MM.1S (cell line): ENCODE measurements around the gene DTX3.

Experiments used
- DNase-seq: peaks from one replicate; pipeline ENCODE4 v3.0.0-alpha.2; 2015
- H2AFZ ChIP-seq: fragments of 300-600 bp; sonication (generic); 2 replicates; pipeline ENCODE4 v1.6.0; 2016; ENCODE audit warnings: antibody characterized with exemption, low read length
- H3F3A ChIP-seq: fragments of 300-600 bp; sonication (generic); 2 replicates; pipeline ENCODE4 v1.6.1; 2016; ENCODE audit warnings: mild to moderate bottlenecking, antibody characterized with exemption, low read length, moderate library complexity, mixed read lengths; ENCODE audit not compliant: insufficient read depth
- H3K27ac ChIP-seq: fragments of 300-600 bp; sonication (generic); 2 replicates; pipeline ENCODE4 v1.5.1; 2016; ENCODE audit warnings: mild to moderate bottlenecking, low read length
- H3K27me3 ChIP-seq: fragments of 300-600 bp; sonication (generic); replicated peaks from 2 replicates; pipeline ENCODE4 v1.6.0; 2016; ENCODE audit warnings: low read length; ENCODE audit not compliant: insufficient read depth
- H3K36me3 ChIP-seq: fragments of 300-600 bp; sonication (generic); replicated peaks from 2 replicates; pipeline ENCODE4 v1.6.1; 2016; ENCODE audit warnings: mild to moderate bottlenecking, low read length, mixed read lengths; ENCODE audit not compliant: insufficient read depth
- H3K4me1 ChIP-seq: fragments of 300-600 bp; sonication (generic); 2 replicates; pipeline ENCODE4 v1.6.1; 2016; ENCODE audit warnings: low read length, mixed read lengths
- H3K4me2 ChIP-seq: fragments of 300-600 bp; sonication (generic); 2 replicates; pipeline ENCODE4 v1.6.0; 2016; ENCODE audit warnings: low read depth, low read length
- H3K4me3 ChIP-seq: fragments of 300-600 bp; sonication (generic); 2 replicates; pipeline ENCODE4 v1.5.1; 2016; ENCODE audit warnings: low read length, mixed read lengths
- H3K79me2 ChIP-seq: fragments of 300-600 bp; sonication (generic); 2 replicates; pipeline ENCODE4 v1.6.1; 2016; ENCODE audit warnings: mixed run types, low read length, mixed read lengths
- H3K9ac ChIP-seq: fragments of 300-600 bp; sonication (generic); 2 replicates; pipeline ENCODE4 v1.6.1; 2016; ENCODE audit warnings: low read length, mixed read lengths
- H3K9me2 ChIP-seq: fragments of 300-600 bp; sonication (generic); replicated peaks from 2 replicates; pipeline ENCODE4 v1.6.1; 2016; ENCODE audit warnings: mild to moderate bottlenecking, low read length, mixed read lengths; ENCODE audit not compliant: insufficient read depth
- H3K9me3 ChIP-seq: fragments of 300-600 bp; sonication (generic); replicated peaks from 2 replicates; pipeline ENCODE4 v1.6.1; 2016; ENCODE audit warnings: mild to moderate bottlenecking, low read length, mixed read lengths; ENCODE audit not compliant: insufficient read depth
- H4K20me1 ChIP-seq: fragments of 300-600 bp; sonication (generic); 2 replicates; pipeline ENCODE4 v1.6.1; 2016; ENCODE audit warnings: mild to moderate bottlenecking, low read length, moderate library complexity, mixed read lengths; ENCODE audit not compliant: insufficient read depth
- EZH2 ChIP-seq: fragments of 300-600 bp; sonication (generic); optimal IDR thresholded peaks from 2 replicates; pipeline ENCODE3; 2017; ENCODE audit warnings: low read depth, mild to moderate bottlenecking, antibody characterized with exemption, low read length, mixed read lengths
- EZH2phosphoT487 ChIP-seq: fragments of 300-600 bp; sonication (generic); IDR thresholded peaks from 2 replicates; pipeline ENCODE4 v1.6.1; 2018; ENCODE audit warnings: antibody characterized with exemption, low read length
- TF ChIP-seq, protein P1 (sequence below): fragments of 300-600 bp; sonication (generic); IDR thresholded peaks from 2 replicates; pipeline ENCODE4 v1.5.1; 2016; ENCODE audit warnings: antibody characterized with exemption, low read length, mixed read lengths

Gene DTX3

DNA sequence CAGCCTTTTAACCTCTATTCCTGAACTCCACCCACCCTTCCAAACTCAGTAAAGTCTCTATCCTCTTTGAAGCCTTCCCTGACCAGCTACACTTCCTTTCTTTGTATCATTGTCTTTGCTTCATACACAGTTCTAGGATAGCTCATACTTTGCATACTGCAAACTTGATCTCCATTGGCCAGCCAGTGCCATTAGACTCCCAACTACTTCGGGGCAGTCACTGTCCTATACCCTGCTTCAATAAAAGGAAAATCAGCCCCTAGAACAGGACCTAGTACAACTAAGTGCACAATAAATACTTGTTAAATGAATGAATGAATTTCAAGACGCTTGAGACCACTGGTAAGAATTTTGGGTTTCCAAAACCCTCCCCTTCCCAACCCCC, 14.2 kb upstream of the DTX3 start:
- Histone ChIP-seq H2AFZ (peak overlapping the region; percentile 98), H3K27me3 (peaks cover 22% of the 10 kb centered on the region; the same call in 1 of the 2 replicates), H3K4me3 (peak overlapping the region; percentile 94), H3F3A (0 out of 2 replicates have a peak, but pooled peaks cover 3% of the 10 kb centered on the region), H3K4me1 (peaks cover 14% of the 10 kb centered on the region; the same call in 1 of the 2 replicates), H3K79me2 (peaks cover 23% of the 10 kb centered on the region), H3K27ac (peak overlapping the region; percentile 10; the same call in 1 of the 2 replicates), H3K4me2 (peak overlapping the region; percentile 99), H4K20me1 (no peaks in the 10 kb centered on the region), H3K9me2 (no peaks in the 10 kb centered on the region), H3K9me3 (no peaks in the 10 kb centered on the region), H3K36me3 (no peaks in the 10 kb centered on the region), H3K9ac (peak overlapping the region; percentile 76; the same call in 1 of the 2 replicates)
- no peak for DNase-seq
- TF ChIP-seq EZH2: no peak

- Histone ChIP-seq H3K4me1 (peaks cover 14% of the 10 kb centered on the region; the same call in 1 of the 2 replicates), H2AFZ (peak within 1 kb of the TSS; percentile 98), H3K36me3 (no peaks in the 10 kb centered on the region), H3K27ac (peak within 1 kb of the TSS; percentile 10; the same call in 1 of the 2 replicates), H3K9ac (peak within 1 kb of the TSS; percentile 76), H3K9me3 (no peaks in the 10 kb centered on the region), H3K4me2 (peak within 1 kb of the TSS; percentile 99), H3K79me2 (peaks cover 23% of the 10 kb centered on the region), H3K4me3 (peak within 1 kb of the TSS; percentile 94), H3K27me3 (peaks cover 22% of the 10 kb centered on the region; the same call in 1 of the 2 replicates), H3F3A (0 out of 2 replicates have a peak, but pooled peaks cover 3% of the 10 kb centered on the region), H3K9me2 (no peaks in the 10 kb centered on the region), H4K20me1 (no peaks in the 10 kb centered on the region)
- TF ChIP-seq EZH2phosphoT487 (no peak), EZH2 (no peak)
- TF ChIP-seq, protein P1, sequence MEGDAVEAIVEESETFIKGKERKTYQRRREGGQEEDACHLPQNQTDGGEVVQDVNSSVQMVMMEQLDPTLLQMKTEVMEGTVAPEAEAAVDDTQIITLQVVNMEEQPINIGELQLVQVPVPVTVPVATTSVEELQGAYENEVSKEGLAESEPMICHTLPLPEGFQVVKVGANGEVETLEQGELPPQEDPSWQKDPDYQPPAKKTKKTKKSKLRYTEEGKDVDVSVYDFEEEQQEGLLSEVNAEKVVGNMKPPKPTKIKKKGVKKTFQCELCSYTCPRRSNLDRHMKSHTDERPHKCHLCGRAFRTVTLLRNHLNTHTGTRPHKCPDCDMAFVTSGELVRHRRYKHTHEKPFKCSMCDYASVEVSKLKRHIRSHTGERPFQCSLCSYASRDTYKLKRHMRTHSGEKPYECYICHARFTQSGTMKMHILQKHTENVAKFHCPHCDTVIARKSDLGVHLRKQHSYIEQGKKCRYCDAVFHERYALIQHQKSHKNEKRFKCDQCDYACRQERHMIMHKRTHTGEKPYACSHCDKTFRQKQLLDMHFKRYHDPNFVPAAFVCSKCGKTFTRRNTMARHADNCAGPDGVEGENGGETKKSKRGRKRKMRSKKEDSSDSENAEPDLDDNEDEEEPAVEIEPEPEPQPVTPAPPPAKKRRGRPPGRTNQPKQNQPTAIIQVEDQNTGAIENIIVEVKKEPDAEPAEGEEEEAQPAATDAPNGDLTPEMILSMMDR: no peak
- peak; percentile 92 for DNase-seq
Observed at GRCh38 chr12:57590864-57591781, 13.5 kb upstream of the DTX3 start, which contains the start of gene PIP4K2C. TSS of gene PIP4K2C (plus strand) at chr12:57591192. CDS start at chr12:57591290, 98 bp downstream.

GRCh38 chr12:57591782-57592325, 12.8 kb upstream of the DTX3 start:
- no peaks in the 10 kb centered on the region for H3K36me3 ChIP-seq
- peak overlapping the region; percentile 76 for H3K9ac ChIP-seq
- H3K4me2 ChIP-seq: peak overlapping the region; percentile 99
- H3K4me3 ChIP-seq: peak overlapping the region; percentile 94
- TF ChIP-seq, protein P1: no peak
- TF ChIP-seq EZH2: no peak
- TF ChIP-seq EZH2phosphoT487: no peak
- DNase-seq: no peak
- H3K27me3 ChIP-seq: peaks cover 15% of the 10 kb centered on the region; the same call in 1 of the 2 replicates
- peak overlapping the region; percentile 98 for H2AFZ ChIP-seq
- H3K27ac ChIP-seq: no peak overlapping the region
- no peaks in the 10 kb centered on the region for H3K9me3 ChIP-seq
- H3K9me2 ChIP-seq: no peaks in the 10 kb centered on the region
- H3F3A ChIP-seq: 0 out of 2 replicates have a peak, but pooled peaks cover 3% of the 10 kb centered on the region
- H4K20me1 ChIP-seq: no peaks in the 10 kb centered on the region
- H3K79me2 ChIP-seq: peaks cover 23% of the 10 kb centered on the region
- H3K4me1 ChIP-seq: peaks cover 14% of the 10 kb centered on the region; the same call in 1 of the 2 replicates
